Measurements from ENCODE around the gene ASTN2.

The ASTN2 gene

DNA sequence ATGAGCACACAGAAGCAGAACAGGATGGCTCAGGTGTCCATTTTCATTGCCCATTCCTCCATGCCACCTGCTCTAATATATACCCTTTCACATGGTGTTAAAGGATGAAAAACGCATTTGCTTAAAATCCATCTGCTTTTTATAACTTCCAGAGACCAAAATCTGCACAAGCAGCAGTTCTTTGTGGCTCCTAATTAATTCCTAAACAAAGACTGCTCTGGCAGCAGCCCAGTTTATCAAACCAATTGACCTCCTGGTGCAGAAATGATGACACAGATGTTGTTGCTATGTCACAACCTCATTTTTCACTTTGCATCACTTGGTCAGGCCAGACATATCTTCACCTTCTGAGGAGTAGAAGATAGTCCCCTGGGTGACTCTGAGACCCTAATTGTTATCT lies 141.2 kb downstream of the ASTN2 start:
- Histone ChIP-seq H3K27ac (no peak overlapping the region), H3K4me3 (ENCODE audit: low read depth, low read length) (no peak overlapping the region), H3K36me3 (replicated peaks) (no peaks in the 10 kb centered on the region), H3K27me3 (replicated peaks) (no peaks in the 10 kb centered on the region)
- in situ Hi-C loops (cut with HindIII; ENCODE audit: low pct_ligation_motif_present, low sequenced_read_pairs) = no loop called here
- DNase-seq = no peak
- TF ChIP-seq, protein P1, sequence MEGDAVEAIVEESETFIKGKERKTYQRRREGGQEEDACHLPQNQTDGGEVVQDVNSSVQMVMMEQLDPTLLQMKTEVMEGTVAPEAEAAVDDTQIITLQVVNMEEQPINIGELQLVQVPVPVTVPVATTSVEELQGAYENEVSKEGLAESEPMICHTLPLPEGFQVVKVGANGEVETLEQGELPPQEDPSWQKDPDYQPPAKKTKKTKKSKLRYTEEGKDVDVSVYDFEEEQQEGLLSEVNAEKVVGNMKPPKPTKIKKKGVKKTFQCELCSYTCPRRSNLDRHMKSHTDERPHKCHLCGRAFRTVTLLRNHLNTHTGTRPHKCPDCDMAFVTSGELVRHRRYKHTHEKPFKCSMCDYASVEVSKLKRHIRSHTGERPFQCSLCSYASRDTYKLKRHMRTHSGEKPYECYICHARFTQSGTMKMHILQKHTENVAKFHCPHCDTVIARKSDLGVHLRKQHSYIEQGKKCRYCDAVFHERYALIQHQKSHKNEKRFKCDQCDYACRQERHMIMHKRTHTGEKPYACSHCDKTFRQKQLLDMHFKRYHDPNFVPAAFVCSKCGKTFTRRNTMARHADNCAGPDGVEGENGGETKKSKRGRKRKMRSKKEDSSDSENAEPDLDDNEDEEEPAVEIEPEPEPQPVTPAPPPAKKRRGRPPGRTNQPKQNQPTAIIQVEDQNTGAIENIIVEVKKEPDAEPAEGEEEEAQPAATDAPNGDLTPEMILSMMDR (IDR thresholded peaks at IDR 0.05; ENCODE audit: low read depth, low read length, missing control alignments) = no peak

DNA sequence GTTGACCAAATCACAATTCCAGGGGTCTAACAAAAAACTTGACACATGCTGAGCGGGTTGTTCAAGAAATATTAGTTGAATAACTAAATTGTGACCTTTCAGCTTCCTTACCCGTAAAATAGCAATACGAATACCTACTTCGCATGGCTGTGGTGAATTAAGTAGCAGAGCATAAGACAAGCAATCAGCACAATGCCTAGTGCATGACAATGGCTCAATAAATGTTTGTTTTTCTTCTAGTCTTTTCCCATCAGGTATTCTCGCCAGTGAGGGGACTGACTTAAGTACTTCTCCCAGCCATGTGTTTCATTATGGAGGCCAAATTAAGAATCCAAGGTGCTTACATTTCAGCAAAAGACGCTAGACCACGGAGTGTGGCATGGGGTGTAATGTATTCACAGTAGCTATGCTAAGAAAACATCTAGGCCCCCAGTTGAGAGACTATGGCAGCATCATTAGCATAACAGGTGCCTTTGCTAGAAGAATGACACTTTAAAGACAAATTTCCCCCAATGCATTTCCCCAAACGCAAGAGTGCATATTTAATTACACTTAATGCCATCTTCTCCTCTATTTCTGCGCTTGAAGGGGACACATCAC lies 145.9 kb downstream of the ASTN2 start:
- no peak overlapping the region for H3K4me3 ChIP-seq (ENCODE audit: low read depth, low read length)
- H3K27me3 ChIP-seq (replicated peaks) = no peaks in the 10 kb centered on the region
- in situ Hi-C loops (cut with HindIII; ENCODE audit: low pct_ligation_motif_present, low sequenced_read_pairs) = no loop called here
- no peak overlapping the region for H3K27ac ChIP-seq
- TF ChIP-seq, protein P1 (IDR thresholded peaks at IDR 0.05; ENCODE audit: low read depth, low read length, missing control alignments) = no peak
- no peak for DNase-seq
- no peaks in the 10 kb centered on the region for H3K36me3 ChIP-seq (replicated peaks)

DNA sequence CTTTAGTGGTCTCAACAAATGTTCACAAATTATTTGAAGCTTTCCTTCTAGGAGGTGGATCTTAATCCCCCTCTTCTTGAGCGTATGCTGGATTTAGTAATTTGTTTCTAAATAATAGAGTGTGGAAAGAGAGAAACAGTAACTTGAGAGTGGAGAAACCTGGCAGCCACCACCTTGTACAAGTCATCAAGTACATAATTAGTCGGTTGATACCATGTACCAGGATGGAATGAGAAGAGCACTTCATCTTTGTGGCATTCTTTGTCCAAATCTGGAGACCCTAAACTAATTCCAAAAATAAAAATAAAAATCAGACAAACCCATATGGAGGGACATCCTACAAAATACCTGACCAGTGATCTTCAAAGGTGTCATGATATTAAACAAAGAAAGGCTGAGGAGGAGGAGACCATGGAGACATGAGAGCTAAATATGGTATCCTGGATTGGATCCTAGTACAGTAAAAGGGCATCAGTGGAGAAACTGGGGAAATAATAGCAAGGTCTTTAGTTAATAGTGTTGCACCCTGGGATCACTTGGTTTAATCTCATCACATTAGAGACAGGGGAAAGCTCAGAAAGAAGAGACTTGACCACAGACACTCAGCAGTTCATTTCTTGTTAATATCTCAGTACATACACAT lies 147.9 kb downstream of the ASTN2 start:
- no peak overlapping the region for H3K27ac ChIP-seq
- in situ Hi-C loops (cut with HindIII; ENCODE audit: low pct_ligation_motif_present, low sequenced_read_pairs) = no loop called here
- DNase-seq = no peak
- TF ChIP-seq, protein P1 (IDR thresholded peaks at IDR 0.05; ENCODE audit: low read depth, low read length, missing control alignments) = no peak
- no peaks in the 10 kb centered on the region for H3K27me3 ChIP-seq (replicated peaks)
- no peaks in the 10 kb centered on the region for H3K36me3 ChIP-seq (replicated peaks)
- H3K4me3 ChIP-seq (ENCODE audit: low read depth, low read length) = no peak overlapping the region

- DNase-seq = no peak
- H3K27ac ChIP-seq = no peak overlapping the region
- in situ Hi-C loops (cut with HindIII; ENCODE audit: low pct_ligation_motif_present, low sequenced_read_pairs) = no loop called here
- H3K4me3 ChIP-seq (ENCODE audit: low read depth, low read length) = no peak overlapping the region
- TF ChIP-seq, protein P1 (IDR thresholded peaks at IDR 0.05; ENCODE audit: low read depth, low read length, missing control alignments) = no peak
- H3K36me3 ChIP-seq (replicated peaks) = no peaks in the 10 kb centered on the region
- H3K27me3 ChIP-seq (replicated peaks) = no peaks in the 10 kb centered on the region
These were observed 149.6 kb downstream of the ASTN2 start for GRCh38 chr9:117265253-117265652.

GRCh38 chr9:117258184-117258866 lies 156.5 kb downstream of the ASTN2 start:
- TF ChIP-seq, protein P1 (IDR thresholded peaks at IDR 0.05; ENCODE audit: low read depth, low read length, missing control alignments) = no peak
- DNase-seq = no peak
- no peaks in the 10 kb centered on the region for H3K27me3 ChIP-seq (replicated peaks)
- no peak overlapping the region for H3K27ac ChIP-seq
- no peak overlapping the region for H3K4me3 ChIP-seq (ENCODE audit: low read depth, low read length)
- H3K36me3 ChIP-seq (replicated peaks) = no peaks in the 10 kb centered on the region
- in situ Hi-C loops (cut with HindIII; ENCODE audit: low pct_ligation_motif_present, low sequenced_read_pairs) = no loop called here

Measured in brain microvascular endothelial cell (primary cell).